H1 (cell line): ENCODE data around the gene PAFAH1B1. TPM values are rescaled to one million over a fixed set of nuclear protein-coding genes. Genes with fewer than 3 reads are reported as not detected.
A peak's percentile ranks its signal among the peaks of the same experiment; 100 is the strongest.

Experiments used
- CTCF ChIA-PET: fragments of 300-600 bp; sonication (Branson Sonifier 250); formaldehyde crosslinking; loops from one replicate; lab custom pipeline; 2021; ENCODE audit not compliant: partially characterized antibody; lab: Charles Lee
- POLR2A ChIA-PET: fragments of 300-600 bp; sonication (Branson Sonifier 250); formaldehyde crosslinking; loops from one replicate; lab custom pipeline; 2021; ENCODE audit warnings: inconsistent platforms; ENCODE audit not compliant: partially characterized antibody; lab: Charles Lee
- DNase-seq, 2 experiments: peaks; one replicate each; pipeline versions ENCODE4 v3.0.0 to v3.0.0-alpha.2; 2010 to 2022; ENCODE audit warnings: low spot score in 2 of 2, low read depth in 1 of 2, mixed read lengths in 1 of 2
- FAIRE-seq: peaks from 2 replicates; lab custom pipeline; 2011; peaks lifted over from hg19 to GRCh38; lab: Jason Lieb, UNC
- H2AFZ ChIP-seq: 2 replicates; pipeline ENCODE4 v1.8.1; 2012; ENCODE audit warnings: low read length, inconsistent platforms
- H2AK5ac ChIP-seq: 2 replicates; pipeline ENCODE4 v1.6.1; 2013; ENCODE audit warnings: low read depth, low read length
- H2BK120ac ChIP-seq: replicated peaks from 2 replicates; pipeline ENCODE3; 2013; ENCODE audit warnings: low read depth, low read length, inconsistent platforms
- H2BK12ac ChIP-seq: 2 replicates; pipeline ENCODE4 v1.6.1; 2013; ENCODE audit warnings: low read depth, low read length
- H2BK15ac ChIP-seq: 2 replicates; pipeline ENCODE4 v1.6.1; 2013; ENCODE audit warnings: low read length
- H2BK20ac ChIP-seq: 2 replicates; pipeline ENCODE4 v1.6.1; 2013; ENCODE audit warnings: low read length
- H2BK5ac ChIP-seq: 2 replicates; pipeline ENCODE4 v1.6.1; 2013; ENCODE audit warnings: low read depth, low read length
- H3K14ac ChIP-seq: 2 replicates; pipeline ENCODE4 v1.6.1; 2013; ENCODE audit warnings: inconsistent platforms; ENCODE audit not compliant: insufficient read length
- H3K18ac ChIP-seq: 2 replicates; pipeline ENCODE4 v1.6.1; 2013; ENCODE audit warnings: low read length; ENCODE audit errors: extremely low read depth
- H3K23ac ChIP-seq: 2 replicates; pipeline ENCODE4 v1.6.1; 2013; ENCODE audit warnings: inconsistent platforms; ENCODE audit not compliant: insufficient read length
- H3K23me2 ChIP-seq: 2 replicates; pipeline ENCODE4 v1.6.1; 2013; ENCODE audit warnings: low read depth, low read length
- H3K27ac ChIP-seq: 2 replicates; pipeline ENCODE4 v1.6.1; 2011; ENCODE audit warnings: low read depth, low read length, inconsistent platforms
- H3K27me3 ChIP-seq, 4 experiments: replicated peaks in 1 of 4; 1 replicate in 1 of 4; 2 replicates in 3 of 4; pipeline versions ENCODE4 v1.6.1 to v1.8.1; 2011 to 2013; ENCODE audit warnings: low read length in 3 of 4, mild to moderate bottlenecking in 3 of 4, inconsistent platforms in 2 of 4, mixed read lengths in 2 of 4, moderate library complexity in 1 of 4; ENCODE audit not compliant: control insufficient read depth in 3 of 4, insufficient read depth in 3 of 4; ENCODE audit errors: extremely low read depth in 1 of 4
- H3K36me3 ChIP-seq, 4 experiments: 2 replicates each; pipeline versions ENCODE4 v1.6.1 to v1.8.1; 2011 to 2013; ENCODE audit warnings: mild to moderate bottlenecking in 4 of 4, low read length in 3 of 4, moderate library complexity in 2 of 4, control low read depth in 1 of 4, inconsistent platforms in 1 of 4; ENCODE audit not compliant: insufficient read depth in 4 of 4, control insufficient read depth in 2 of 4
- H3K4ac ChIP-seq: replicated peaks from 2 replicates; pipeline ENCODE3; 2013; ENCODE audit warnings: low read length, low read depth, mixed read lengths, inconsistent platforms; ENCODE audit not compliant: insufficient read length
- H3K4me1 ChIP-seq, 4 experiments: replicated peaks in 1 of 4; 1 replicate in 1 of 4; 2 replicates in 3 of 4; pipeline versions ENCODE4 v1.6.1 to v1.8.1; 2011 to 2013; ENCODE audit warnings: low read length in 3 of 4, inconsistent platforms in 2 of 4, mixed read lengths in 1 of 4; ENCODE audit not compliant: insufficient read depth in 4 of 4, control insufficient read depth in 3 of 4
- H3K4me2 ChIP-seq, 2 experiments: 2 replicates each; pipeline versions ENCODE4 v1.6.1 to v1.8.1; 2011 to 2013; ENCODE audit warnings: low read depth in 2 of 2, low read length in 2 of 2, control low read depth in 1 of 2, inconsistent platforms in 1 of 2, mild to moderate bottlenecking in 1 of 2; ENCODE audit not compliant: insufficient read depth in 1 of 2
- H3K4me3 ChIP-seq, 4 experiments: fragments of 200-600, 300-600 bp in 1 of 4; sonication (generic), shearing (Covaris generic), sonication (Bioruptor Twin) in 1 of 4; 2 replicates each; pipeline versions ENCODE4 v1.5.1 to v1.8.1; 2011 to 2016; ENCODE audit warnings: low read length in 4 of 4, low read depth in 3 of 4, control low read depth in 2 of 4, inconsistent platforms in 2 of 4, mild to moderate bottlenecking in 2 of 4, mixed read lengths in 1 of 4, moderate library complexity in 1 of 4; ENCODE audit not compliant: insufficient read depth in 2 of 4; ENCODE audit errors: extremely low read depth in 1 of 4
- H3K56ac ChIP-seq: replicated peaks from 2 replicates; pipeline ENCODE3; 2013; ENCODE audit warnings: low read depth, mild to moderate bottlenecking, mixed read lengths, low read length, inconsistent platforms; ENCODE audit not compliant: insufficient read length
- H3K79me1 ChIP-seq: 2 replicates; pipeline ENCODE4 v1.6.1; 2013; ENCODE audit warnings: low read depth, low read length, control low read depth
- H3K79me2 ChIP-seq, 2 experiments: 2 replicates each; pipeline versions ENCODE4 v1.6.1 to v1.8.1; 2012 to 2013; ENCODE audit warnings: low read length in 2 of 2, mild to moderate bottlenecking in 2 of 2, inconsistent platforms in 1 of 2; ENCODE audit not compliant: insufficient read depth in 2 of 2, control insufficient read depth in 1 of 2
- H3K9ac ChIP-seq, 4 experiments: replicated peaks in 1 of 4; 1 replicate in 1 of 4; 2 replicates in 3 of 4; pipeline versions ENCODE4 v1.6.1 to v1.8.1; 2011 to 2013; ENCODE audit warnings: low read depth in 3 of 4, low read length in 3 of 4, control low read depth in 2 of 4, mild to moderate bottlenecking in 2 of 4, moderate library complexity in 2 of 4, inconsistent platforms in 1 of 4; ENCODE audit errors: extremely low read depth in 1 of 4
- H3K9me3 ChIP-seq, 2 experiments: 2 replicates each; pipeline versions ENCODE4 v1.6.1 to v1.8.1; 2012 to 2013; ENCODE audit warnings: mild to moderate bottlenecking in 2 of 2, moderate library complexity in 2 of 2, control low read depth in 1 of 2, inconsistent platforms in 1 of 2, low read depth in 1 of 2, low read length in 1 of 2, mixed read lengths in 1 of 2; ENCODE audit not compliant: insufficient read depth in 2 of 2
- H4K20me1 ChIP-seq, 2 experiments: replicated peaks in 1 of 2; 2 replicates each; pipeline versions ENCODE3 to v1.8.1; 2011 to 2013; ENCODE audit warnings: inconsistent platforms in 2 of 2, low read length in 2 of 2, mild to moderate bottlenecking in 1 of 2; ENCODE audit not compliant: insufficient read depth in 2 of 2, control insufficient read depth in 1 of 2
- H4K5ac ChIP-seq: 2 replicates; pipeline ENCODE4 v1.6.1; 2013; ENCODE audit warnings: low read length, low read depth, mixed read lengths, inconsistent platforms; ENCODE audit not compliant: insufficient read length
- H4K8ac ChIP-seq: 2 replicates; pipeline ENCODE4 v1.8.0; 2013; ENCODE audit warnings: mild to moderate bottlenecking, moderate library complexity, low read length, inconsistent platforms; ENCODE audit not compliant: insufficient read depth; ENCODE audit errors: extremely low read depth
- H4K91ac ChIP-seq: replicated peaks from 2 replicates; pipeline ENCODE3; 2013; ENCODE audit warnings: low read length, mixed read lengths, inconsistent platforms; ENCODE audit not compliant: insufficient read length
- CEBPB ChIP-seq: IDR thresholded peaks from 2 replicates; pipeline ENCODE4 v1.6.1; 2012; ENCODE audit warnings: low read depth, low read length
- CHD2 ChIP-seq: IDR thresholded peaks from 2 replicates; pipeline ENCODE4 v1.6.1; 2012; ENCODE audit warnings: low read length, improper control_type of control experiment
- EP300 ChIP-seq, 2 experiments: IDR thresholded peaks; 1 replicate in 1 of 2; 2 replicates in 1 of 2; pipeline ENCODE4 v1.6.1; 2011 to 2012; ENCODE audit warnings: low read depth in 2 of 2, low read length in 2 of 2, mild to moderate bottlenecking in 2 of 2, borderline replicate concordance in 1 of 2, inconsistent platforms in 1 of 2, moderate library complexity in 1 of 2
- HDAC6 ChIP-seq: IDR thresholded peaks from one replicate; pipeline ENCODE4 v1.7.1; 2012; ENCODE audit warnings: low read depth, mild to moderate bottlenecking, inconsistent platforms, low read length, moderate library complexity
- JUND ChIP-seq: IDR thresholded peaks from 2 replicates; pipeline ENCODE4 v1.6.1; 2011; ENCODE audit warnings: mild to moderate bottlenecking, improper control_type of control experiment, low read length
- MAFK ChIP-seq: IDR thresholded peaks from 2 replicates; pipeline ENCODE4 v1.6.1; 2012; ENCODE audit warnings: low read depth, mild to moderate bottlenecking, improper control_type of control experiment, low read length
- RBBP5 ChIP-seq: IDR thresholded peaks from 2 replicates; pipeline ENCODE4 v1.7.1; 2012; ENCODE audit warnings: low read depth, mild to moderate bottlenecking, inconsistent platforms, low read length, moderate library complexity, borderline replicate concordance
- SP4 ChIP-seq: IDR thresholded peaks from 2 replicates; pipeline ENCODE4 v1.6.1; 2012; ENCODE audit warnings: low read length, inconsistent platforms
- TAF7 ChIP-seq: optimal IDR thresholded peaks from 2 replicates; pipeline ENCODE3; 2011; ENCODE audit warnings: low read depth, mild to moderate bottlenecking, inconsistent platforms, low read length, moderate library complexity, borderline replicate concordance
- TBP ChIP-seq: IDR thresholded peaks from 2 replicates; pipeline ENCODE4 v1.6.1; 2011; ENCODE audit warnings: low read depth, low read length, improper control_type of control experiment
- WGBS, 2 experiments: shearing (Covaris generic) in 1 of 2; methylation state at CpG; one replicate each; pipeline versions ENCODE4 v1.1.6 to v1.1.7; 2013 to 2015; ENCODE audit warnings: low lambda C conversion rate in 2 of 2, mixed read lengths in 2 of 2, inconsistent platforms in 1 of 2, low coverage in 1 of 2, missing lambda C conversion rate in 1 of 2; ENCODE audit not compliant: insufficient replicate concordance in 2 of 2, insufficient coverage in 1 of 2, insufficient read length in 1 of 2; ENCODE audit errors: extremely low coverage in 1 of 2, missing lambda C conversion rate in 1 of 2; 5-methylcytosine and 5-hydroxymethylcytosine counted together
- polyA plus RNA-seq, 7 experiments: library from polyadenylated mRNA; depleted of rRNA in 3 of 7; stranded (reverse) in 5 of 7; unstranded in 2 of 7; fragments of >200 nt in 5 of 7; fragments of 200-250 nt in 2 of 7; gene quantifications; 1 replicate in 5 of 7; 2 replicates in 1 of 7; 4 replicates in 1 of 7; pipeline versions ENCODE4 v1.2.1 to v1.2.3, GENCODE V29; 2011 to 2013; ENCODE audit warnings: missing spikeins in 2 of 7, mixed read lengths in 2 of 7
- total RNA-seq: library from RNA; stranded (reverse); fragmentation: NEBNext Ultra II Directional; extraction: Animal tissue kit (Norgen Biotek cat#: 25700); gene quantifications from 2 replicates; pipeline ENCODE4 v1.2.1, GENCODE V29; 2021

The PAFAH1B1 gene
- total and polyA plus RNA-seq, 2 of the 8 experiments (the other 6 are each of a cell fraction or from before 2014, with no cell fraction given): 42.0 to 152 TPM

DNA sequence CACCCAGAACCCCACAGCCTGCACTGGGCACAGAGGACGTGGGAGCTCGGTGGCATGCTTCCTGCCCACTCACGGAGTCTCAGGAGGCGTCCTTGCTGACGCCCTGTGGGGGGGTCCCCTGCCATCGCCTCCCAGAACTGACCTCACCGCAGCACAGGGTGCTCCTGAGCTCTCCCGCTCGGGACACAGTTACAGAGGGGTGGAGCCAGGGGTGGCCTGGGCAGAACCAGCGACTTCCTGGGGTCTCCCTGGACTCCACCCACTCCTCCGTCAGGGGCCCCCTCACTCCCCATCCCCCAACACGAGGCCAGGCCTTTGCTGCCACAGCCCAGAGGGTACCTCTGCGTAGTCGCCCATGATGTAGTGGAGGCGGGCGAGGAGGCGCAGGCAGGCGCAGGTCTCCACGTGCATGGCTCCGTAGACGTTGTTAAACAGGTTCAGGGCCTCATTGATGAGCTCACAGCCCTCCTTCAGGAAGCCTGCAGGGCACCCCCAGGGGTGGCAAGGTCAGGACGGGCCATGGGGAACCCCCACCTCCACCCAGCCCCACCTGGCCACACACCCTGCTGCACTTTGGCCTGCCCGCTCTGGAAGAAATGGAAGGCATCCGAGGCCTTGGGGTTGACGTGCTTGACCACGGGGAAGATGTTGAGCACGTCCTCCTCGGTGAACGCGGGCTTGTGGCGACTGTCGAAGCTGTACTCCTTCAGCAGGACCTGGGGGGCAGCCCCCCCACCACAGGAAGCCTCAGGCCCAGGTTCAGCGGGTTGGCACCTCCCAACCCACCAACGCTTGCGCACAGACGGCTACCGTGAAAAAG, 100.3 kb downstream of the PAFAH1B1 start:
- Histone ChIP-seq H2AK5ac (no peak overlapping the region), H4K8ac (peak overlapping the region; percentile 51; the same call in 1 of the 2 replicates), H2BK15ac (no peak overlapping the region), H3K27me3 (no peaks in the 10 kb centered on the region), H2BK120ac (no peak overlapping the region), H3K9ac (no peak overlapping the region; a peak in 1 of 7 replicates), H2BK12ac (no peak overlapping the region), H3K4ac (no peak overlapping the region), H3K23me2 (no peaks in the 10 kb centered on the region), H3K18ac (no peak overlapping the region), H3K27ac (no peak overlapping the region), H3K79me2 (no peaks in the 10 kb centered on the region), H2AFZ (no peak overlapping the region), H2BK20ac (no peak overlapping the region), H2BK5ac (no peak overlapping the region), H4K5ac (no peak overlapping the region), H3K36me3 (peaks cover 0 to 65% (median 8%) of the 10 kb centered on the region in 4 experiments; a peak in 5 of 8 replicates), H3K4me3 (no peak overlapping the region), H3K56ac (no peak overlapping the region), H4K20me1 (peaks cover 0 to 10% of the 10 kb centered on the region in 2 experiments), H3K4me2 (no peak overlapping the region), H3K9me3 (no peaks in the 10 kb centered on the region), H3K14ac (no peak overlapping the region), H3K79me1 (no peaks in the 10 kb centered on the region; the same call in 1 of the 2 replicates), H4K91ac (no peak overlapping the region), H3K23ac (no peak overlapping the region), H3K4me1 (peaks cover 0 to 7% (median 0%) of the 10 kb centered on the region in 4 experiments; a peak in 2 of 7 replicates)
- WGBS, 2 experiments: 94% methylated on average over 32 of the region's 37 CpGs; no CpG with 5 or more reads in 1 of the 2 experiments
- TF ChIP-seq JUND (no peak), HDAC6 (no peak), SP4 (no peak), TAF7 (no peak), RBBP5 (no peak), MAFK (no peak), EP300 (IDR thresholded peaks at IDR 0.05; ENCODE audit: borderline replicate concordance in 1 of 2, low read depth in 2 of 2, low read length in 2 of 2) (no peak), CEBPB (no peak), TBP (no peak), CHD2 (no peak)
- CTCF ChIA-PET: interaction anchor here (0.7 to 4.5 kb wide), 4 partner anchors 7 to 15 kb away, joined by 3 to 30 read pairs (median 7); no protein-coding TSS in a partner anchor
- POLR2A ChIA-PET: interaction anchor here (0.8 to 2.3 kb wide), 5 partner anchors 7 to 57 kb away, joined by 3 to 7 read pairs (median 3); no protein-coding TSS in a partner anchor
- FAIRE-seq (no peak), DNase-seq (no peak)
